Natural killer cell treated with Interleukin-12 subunit alpha and Interleukin-12 subunit beta and Interleukin-15 and Interleukin-18, amount 100 ng/mL, for 72 hours (primary cell): ENCODE measurements around the gene TULP3. TPM values are rescaled to one million over a fixed set of nuclear protein-coding genes. Genes with fewer than 3 reads are reported as not detected.
A peak's percentile ranks its signal among the peaks of the same experiment; 100 is the strongest.

Experiments used
- ATAC-seq, 2 donors: fragments of 150-1000 bp; cut with Tn5 transposase in 1 of 2; sonication (Bioruptor Pico), chemical (Tn5 transposase) in 1 of 2; 2 replicates each; pipeline ENCODE4 v1.10.0; 2021
- DNase-seq: peaks from one replicate; pipeline ENCODE4 v3.0.0; 2022; ENCODE audit warnings: low spot score
- H3K27ac Mint-ChIP-seq, 2 donors: 1 replicate in 1 of 2; 2 replicates in 1 of 2; pipeline ENCODE4 v1.8.0; 2022; ENCODE audit warnings: mixed read lengths in 2 of 2, mild to moderate bottlenecking in 1 of 2, moderate library complexity in 1 of 2
- H3K27me3 Mint-ChIP-seq, 2 donors: 1 replicate in 1 of 2; 2 replicates in 1 of 2; pipeline ENCODE4 v1.8.0; 2022; ENCODE audit warnings: mixed read lengths in 2 of 2
- H3K36me3 Mint-ChIP-seq: one replicate; pipeline ENCODE4 v1.8.0; 2022; ENCODE audit warnings: mixed read lengths
- H3K4me1 Mint-ChIP-seq, 2 donors: 1 replicate in 1 of 2; 2 replicates in 1 of 2; pipeline ENCODE4 v1.8.0; 2022; ENCODE audit warnings: low read depth in 2 of 2, mixed read lengths in 2 of 2, mild to moderate bottlenecking in 1 of 2
- H3K4me3 Mint-ChIP-seq: one replicate; pipeline ENCODE4 v1.8.0; 2022; ENCODE audit warnings: mixed read lengths
- H3K9me3 Mint-ChIP-seq: 2 replicates; pipeline ENCODE4 v1.8.0; 2022; ENCODE audit warnings: mixed read lengths
- total RNA-seq, 2 donors: library from RNA; stranded (reverse); gene quantifications; one replicate each; pipeline ENCODE4 v1.2.3, GENCODE V29; 2022

Gene TULP3
- total RNA-seq, 2 donors from 2014 or later = 9.0 to 10.7 TPM

DNA sequence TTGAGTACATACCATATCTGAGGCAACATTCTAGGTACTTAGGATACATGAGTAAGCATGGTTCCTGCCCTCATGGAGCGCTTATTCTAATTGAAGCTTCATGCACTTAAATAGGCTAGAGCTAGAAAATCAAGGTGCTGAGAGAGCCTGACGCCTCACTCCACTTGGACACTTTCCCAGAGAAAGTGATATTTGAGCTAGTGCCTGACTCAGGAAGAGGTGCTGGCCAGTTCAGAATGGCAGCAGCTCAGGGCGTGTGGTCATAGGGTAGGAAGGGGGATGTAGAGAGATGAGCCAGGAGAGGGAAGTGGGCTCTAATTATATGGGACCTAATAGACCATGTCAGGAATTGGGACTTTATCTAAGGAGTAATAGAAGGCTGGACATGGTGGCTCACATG, 33.3 kb downstream of the TULP3 start:
- Mint-ChIP-seq H3K36me3 (peaks cover 6% of the 10 kb centered on the region), H3K27ac (no peak overlapping the region), H3K9me3 (no peaks in the 10 kb centered on the region), H3K27me3 (no peaks in the 10 kb centered on the region), H3K4me3 (no peak overlapping the region), H3K4me1 (peaks cover 0 to 6% of the 10 kb centered on the region in 2 donors)
- DNase-seq = no peak
- ATAC-seq = no peak

GRCh38 chr12:2925322-2925995, 34.8 kb downstream of the TULP3 start:
- Mint-ChIP-seq H3K27ac (no peak overlapping the region), H3K4me3 (no peak overlapping the region), H3K9me3 (no peaks in the 10 kb centered on the region), H3K4me1 (peaks cover 0 to 6% of the 10 kb centered on the region in 2 donors), H3K36me3 (peaks cover 6% of the 10 kb centered on the region), H3K27me3 (no peaks in the 10 kb centered on the region)
- ATAC-seq (no peak), DNase-seq (no peak)

- peaks cover 18% of the 10 kb centered on the region for H3K36me3 Mint-ChIP-seq
- H3K9me3 Mint-ChIP-seq = no peaks in the 10 kb centered on the region
- DNase-seq = no peak
- no peak overlapping the region for H3K4me3 Mint-ChIP-seq
- no peaks in the 10 kb centered on the region for H3K4me1 Mint-ChIP-seq
- H3K27ac Mint-ChIP-seq = peak overlapping the region in 1 of 2 donors; percentile 23
- no peak for ATAC-seq
- no peaks in the 10 kb centered on the region for H3K27me3 Mint-ChIP-seq
These were observed 40.2 kb downstream of the TULP3 start for GRCh38 chr12:2930865-2931264.

DNA sequence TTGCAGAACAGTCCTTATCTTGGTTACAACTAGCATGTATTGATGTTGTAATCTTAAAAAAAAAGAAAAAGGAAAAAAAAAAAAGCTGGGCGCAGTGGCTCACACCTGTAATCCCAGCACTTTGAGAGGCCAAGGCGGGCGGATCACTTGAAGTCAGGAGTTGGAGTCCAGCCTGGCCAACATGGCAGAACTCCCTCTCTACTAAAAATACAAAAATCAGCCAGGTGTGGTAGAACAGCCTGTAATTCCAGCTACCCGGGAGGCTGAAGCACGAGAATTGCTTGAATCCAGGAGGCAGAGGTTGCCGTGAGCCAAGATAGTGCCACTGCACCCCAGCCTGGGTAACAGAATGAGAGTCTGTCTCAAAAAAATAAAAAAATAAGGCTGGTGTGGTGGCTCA, 42.9 kb downstream of the TULP3 start:
- H3K36me3 Mint-ChIP-seq = peaks cover 12% of the 10 kb centered on the region
- no peak overlapping the region for H3K27ac Mint-ChIP-seq

DNA sequence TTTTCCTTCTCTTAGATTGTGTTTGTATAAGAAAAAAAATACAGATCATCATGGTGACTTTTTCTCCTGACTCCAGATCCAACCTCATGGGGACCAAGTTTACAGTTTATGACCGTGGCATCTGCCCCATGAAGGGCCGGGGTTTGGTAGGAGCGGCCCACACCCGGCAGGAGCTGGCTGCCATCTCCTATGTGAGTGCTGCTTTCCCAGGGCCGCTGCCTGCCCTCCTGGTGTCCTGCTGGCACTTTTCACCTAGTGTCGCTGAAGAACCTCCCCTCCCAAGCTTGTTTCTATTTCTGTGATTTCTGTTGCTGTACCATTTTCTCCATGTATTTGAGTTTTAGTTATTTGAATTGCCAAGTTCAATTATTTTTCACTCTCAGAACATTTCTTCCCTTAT, 43.7 kb downstream of the TULP3 start:
- Mint-ChIP-seq H3K4me3 (no peak overlapping the region), H3K9me3 (no peaks in the 10 kb centered on the region), H3K27ac (no peak overlapping the region), H3K27me3 (no peaks in the 10 kb centered on the region), H3K4me1 (no peaks in the 10 kb centered on the region), H3K36me3 (peaks cover 12% of the 10 kb centered on the region)
- ATAC-seq (no peak), DNase-seq (no peak)

More for the DNA sequence above, 42.9 kb downstream of the TULP3 start:
- ATAC-seq (no peak), DNase-seq (no peak)
- Mint-ChIP-seq H3K9me3 (no peaks in the 10 kb centered on the region), H3K27me3 (no peaks in the 10 kb centered on the region), H3K4me1 (no peaks in the 10 kb centered on the region), H3K4me3 (no peak overlapping the region)

DNA sequence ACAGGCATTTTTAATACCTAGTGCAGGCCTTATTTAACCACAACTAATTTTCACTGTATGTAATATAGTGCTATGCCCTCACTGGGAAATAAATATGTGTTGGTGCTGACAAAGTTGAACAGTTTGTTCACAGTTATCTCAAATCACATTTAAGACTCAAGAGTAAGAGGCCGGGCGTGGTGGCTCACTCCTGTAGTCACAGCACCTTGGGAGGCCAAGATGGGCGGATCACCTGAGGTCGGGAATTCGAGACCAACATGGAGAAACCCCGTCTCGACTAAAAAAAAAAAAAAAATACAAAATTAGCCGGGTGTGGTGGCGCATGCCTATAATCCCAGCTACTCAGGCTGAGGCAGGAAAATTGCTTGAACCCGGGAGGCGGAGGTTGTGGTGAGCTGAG, 45.6 kb downstream of the TULP3 start:
- ATAC-seq = no peak
- peaks cover 12% of the 10 kb centered on the region for H3K36me3 Mint-ChIP-seq
- DNase-seq = no peak
- no peaks in the 10 kb centered on the region for H3K4me1 Mint-ChIP-seq
- H3K9me3 Mint-ChIP-seq = no peaks in the 10 kb centered on the region
- H3K4me3 Mint-ChIP-seq = no peak overlapping the region
- no peaks in the 10 kb centered on the region for H3K27me3 Mint-ChIP-seq
- no peak overlapping the region for H3K27ac Mint-ChIP-seq

DNA sequence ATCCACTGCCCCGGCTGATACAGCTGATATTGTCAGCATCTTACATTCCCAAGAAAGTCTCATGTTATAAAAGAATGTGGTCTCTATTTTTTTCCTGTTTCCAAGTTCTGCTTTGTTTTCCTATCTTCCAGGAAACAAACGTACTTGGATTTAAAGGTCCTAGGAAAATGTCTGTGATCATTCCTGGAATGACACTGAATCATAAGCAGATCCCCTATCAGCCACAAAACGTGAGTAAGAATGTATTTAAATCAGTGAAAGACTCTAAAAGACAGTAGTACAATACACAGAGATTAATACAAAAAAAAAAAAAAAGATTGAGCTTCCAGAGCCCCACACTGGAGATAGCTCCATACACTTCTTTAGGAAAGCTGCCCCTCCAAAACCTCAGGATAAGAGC, 46.8 kb downstream of the TULP3 start:
- Mint-ChIP-seq H3K27me3 (no peaks in the 10 kb centered on the region), H3K4me1 (no peaks in the 10 kb centered on the region), H3K9me3 (no peaks in the 10 kb centered on the region), H3K4me3 (no peak overlapping the region), H3K27ac (no peak overlapping the region), H3K36me3 (peaks cover 12% of the 10 kb centered on the region)
- DNase-seq = no peak
- ATAC-seq = no peak

GRCh38 chr12:2939191-2939590, 48.5 kb downstream of the TULP3 start:
- Mint-ChIP-seq H3K9me3 (no peaks in the 10 kb centered on the region), H3K4me1 (no peaks in the 10 kb centered on the region), H3K36me3 (peaks cover 12% of the 10 kb centered on the region), H3K27me3 (no peaks in the 10 kb centered on the region), H3K27ac (no peak overlapping the region), H3K4me3 (no peak overlapping the region)
- no peak for DNase-seq
- ATAC-seq = no peak

- Mint-ChIP-seq H3K4me3 (no peak overlapping the region), H3K9me3 (no peaks in the 10 kb centered on the region), H3K27ac (no peak overlapping the region), H3K27me3 (no peaks in the 10 kb centered on the region), H3K36me3 (no peaks in the 10 kb centered on the region), H3K4me1 (no peaks in the 10 kb centered on the region)
- ATAC-seq = peak; percentile 33 to 53
- no peak for DNase-seq
These were observed 49.9 kb downstream of the TULP3 start for GRCh38 chr12:2940564-2940963.

DNA sequence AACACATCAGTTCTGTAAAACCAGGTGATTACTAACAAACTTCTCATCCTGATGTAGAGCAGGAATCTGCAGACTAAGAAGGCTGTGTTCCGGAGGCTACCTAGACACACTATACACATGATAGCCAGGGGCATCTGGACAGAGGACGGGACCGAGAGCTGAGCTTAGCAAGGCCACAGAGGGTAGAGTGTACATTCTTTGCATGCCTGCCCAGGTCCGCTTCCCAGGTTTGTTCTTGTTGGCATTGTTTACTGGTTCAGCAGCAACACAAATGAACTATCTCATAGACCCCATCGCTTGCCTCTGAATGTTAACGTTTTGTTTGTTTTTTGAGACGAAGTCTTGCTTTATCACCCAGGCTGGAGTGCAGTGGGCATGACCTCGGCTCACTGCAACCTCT, 50.8 kb downstream of the TULP3 start:
- DNase-seq (no peak), ATAC-seq (no peak)
- Mint-ChIP-seq H3K9me3 (no peaks in the 10 kb centered on the region), H3K4me1 (no peaks in the 10 kb centered on the region), H3K4me3 (no peak overlapping the region), H3K27ac (no peak overlapping the region), H3K36me3 (no peaks in the 10 kb centered on the region), H3K27me3 (no peaks in the 10 kb centered on the region)

DNA sequence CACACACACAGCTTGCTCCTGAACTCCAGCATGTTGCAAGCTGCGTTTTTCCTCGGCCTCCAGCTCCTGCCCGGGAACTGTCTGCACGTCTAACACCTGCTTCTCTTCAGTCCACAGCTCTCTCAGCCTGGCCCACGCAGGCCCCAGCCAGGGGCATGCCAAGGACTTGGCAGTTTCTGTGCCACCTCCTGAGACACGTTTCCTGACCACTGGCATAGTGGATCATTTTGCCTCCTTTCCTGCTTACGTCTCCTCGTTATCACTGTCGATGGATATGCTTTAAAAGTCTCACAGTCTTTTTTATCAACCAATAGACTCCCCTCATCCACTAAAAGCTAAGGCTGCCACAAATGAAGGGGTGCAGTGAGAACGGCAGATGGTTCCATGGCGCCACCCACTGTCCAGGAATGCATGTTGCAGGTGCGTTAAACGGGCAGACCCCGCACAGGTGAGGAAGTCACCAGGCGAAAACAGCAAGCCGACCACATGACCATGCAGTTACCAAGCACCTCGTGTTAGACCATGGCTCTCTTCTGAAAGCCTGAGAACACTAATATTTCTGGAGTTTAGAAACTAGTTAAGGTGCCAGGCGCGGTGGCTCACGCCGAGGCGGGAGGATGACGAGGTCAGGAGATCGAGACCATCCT, 53.8 kb downstream of the TULP3 start:
- DNase-seq (no peak), ATAC-seq (peak; percentile 41 to 49)
- Mint-ChIP-seq H3K4me3 (no peak overlapping the region), H3K36me3 (no peaks in the 10 kb centered on the region), H3K27ac (no peak overlapping the region), H3K27me3 (peaks cover 0 to 4% of the 10 kb centered on the region in 2 donors), H3K4me1 (no peaks in the 10 kb centered on the region), H3K9me3 (no peaks in the 10 kb centered on the region)

DNA sequence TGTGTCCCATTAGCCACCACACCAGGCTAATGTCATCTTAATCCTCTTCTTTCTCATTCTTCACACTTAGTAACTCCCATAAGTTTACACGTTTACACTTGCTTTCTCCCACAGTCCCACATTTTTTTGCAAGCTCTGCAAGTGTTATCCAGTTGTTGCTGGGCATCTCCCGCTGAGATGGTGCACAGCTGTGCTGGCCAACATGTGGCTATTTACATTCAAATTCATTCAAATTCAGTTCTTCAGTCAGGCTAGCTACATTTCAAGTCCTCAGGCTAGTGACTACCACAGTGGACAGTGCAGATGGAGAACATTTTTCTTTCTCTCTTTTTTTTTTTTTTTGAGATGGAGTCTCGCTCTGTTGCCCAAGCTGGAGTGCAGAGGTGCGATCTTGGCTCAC, 58.7 kb downstream of the TULP3 start:
- Mint-ChIP-seq H3K27ac (no peak overlapping the region), H3K4me3 (no peak overlapping the region), H3K36me3 (no peaks in the 10 kb centered on the region), H3K9me3 (no peaks in the 10 kb centered on the region), H3K4me1 (no peaks in the 10 kb centered on the region), H3K27me3 (peaks cover 0 to 4% of the 10 kb centered on the region in 2 donors)
- ATAC-seq (no peak), DNase-seq (no peak)

DNA sequence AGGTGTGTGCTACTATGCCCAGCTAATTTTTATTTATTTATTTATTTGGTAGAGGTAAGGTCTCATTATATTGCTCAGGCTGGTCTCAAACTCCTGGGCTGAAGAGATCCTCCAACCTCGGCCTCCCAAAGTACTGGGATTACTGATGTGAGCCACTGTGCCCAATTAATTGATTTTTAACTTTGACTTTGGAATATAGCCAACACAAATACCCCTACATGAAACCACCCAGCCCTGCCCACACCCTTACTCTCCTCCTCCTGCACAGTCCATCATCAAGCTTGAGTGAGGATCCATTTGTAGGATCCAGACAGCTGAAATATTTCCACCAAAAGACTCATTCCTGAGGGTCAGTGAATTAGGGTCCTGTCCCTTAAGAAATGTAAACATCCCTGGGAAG, 65.2 kb downstream of the TULP3 start:
- peaks cover 9 to 11% of the 10 kb centered on the region in 2 donors for H3K4me1 Mint-ChIP-seq
- no peaks in the 10 kb centered on the region for H3K36me3 Mint-ChIP-seq
- H3K4me3 Mint-ChIP-seq = no peak overlapping the region
- DNase-seq = no peak
- no peaks in the 10 kb centered on the region for H3K9me3 Mint-ChIP-seq
- no peak for ATAC-seq
- H3K27ac Mint-ChIP-seq = no peak overlapping the region
- peaks cover 33 to 37% of the 10 kb centered on the region in 2 donors for H3K27me3 Mint-ChIP-seq

- DNase-seq (no peak), ATAC-seq (no peak)
- Mint-ChIP-seq H3K4me3 (peak overlapping the region; percentile 72), H3K9me3 (no peaks in the 10 kb centered on the region), H3K4me1 (peaks cover 11 to 12% of the 10 kb centered on the region in 2 donors), H3K36me3 (no peaks in the 10 kb centered on the region), H3K27ac (no peak overlapping the region), H3K27me3 (peaks cover 44 to 47% of the 10 kb centered on the region in 2 donors)
These were observed 67.2 kb downstream of the TULP3 start for GRCh38 chr12:2957816-2958431.
